HCT116 (cell line): Measurements from ENCODE around the gene ZNFX1. TPM values are rescaled to one million over a fixed set of nuclear protein-coding genes. Genes with fewer than 3 reads are reported as not detected.

Experiments used
- ATAC-seq: fragments of 200-7000 bp; cut with Tn5 transposase; 2 replicates; pipeline ENCODE4 v1.9.1; 2020; ENCODE audit warnings: mild to moderate bottlenecking, moderate library complexity
- BruUV-seq: library from RNA; stranded (reverse); fragments of 400-500 nt; replicated peaks from 2 replicates; lab custom pipeline; 2021; lab: Mats Ljungman, UMichigan
- CTCF ChIA-PET: fragments of 300-600 bp; sonication (Branson Sonifier 250); formaldehyde crosslinking; loops from one replicate; lab custom pipeline; 2021; ENCODE audit warnings: antibody characterized with exemption; lab: Charles Lee
- POLR2A ChIA-PET: fragments of 300-600, 350-600 bp; sonication (Branson Sonifier 250); formaldehyde crosslinking; loops from one replicate; lab custom pipeline; 2021; ENCODE audit warnings: antibody characterized with exemption; lab: Charles Lee
- RAD21 ChIA-PET, 2 experiments: fragments of 300-600 bp; sonication (Branson Sonifier 250); formaldehyde crosslinking; loops; one replicate each; lab custom pipeline; 2023; ENCODE audit warnings: low total read pairs in 2 of 2; ENCODE audit not compliant: uncharacterized antibody in 2 of 2, unreplicated experiment in 2 of 2, low non-redundant PET in 1 of 2; lab: Charles Lee
- DNase-seq: peaks from one replicate; pipeline ENCODE4 v3.0.0-alpha.2; 2010; ENCODE audit warnings: low read depth, low spot score
- H2AFZ ChIP-seq: fragments of 200-600 bp; shearing (Covaris generic), sonication (generic); 2 replicates; pipeline ENCODE4 v1.6.1; 2017; ENCODE audit warnings: low read depth, mixed run types, mixed read lengths, antibody characterized with exemption, low read length; ENCODE audit not compliant: poor library complexity, severe bottlenecking
- H3K27ac ChIP-seq: 2 replicates; pipeline ENCODE4 v1.5.1; 2012; ENCODE audit warnings: low read depth, low read length
- H3K27me3 ChIP-seq: fragments of 200-600 bp; sonication (generic); 2 replicates; pipeline ENCODE4 v1.6.1; 2016; ENCODE audit warnings: mixed run types, low read length, mixed read lengths; ENCODE audit not compliant: insufficient read depth
- H3K36me3 ChIP-seq, 2 experiments: fragments of 200-500 bp in 1 of 2; fragments of 200-600 bp in 1 of 2; sonication (Bioruptor generic) in 1 of 2; sonication (generic) in 1 of 2; 2 replicates each; pipeline versions ENCODE4 v1.5.1 to v1.6.1; 2014 to 2016; ENCODE audit warnings: low read length in 2 of 2, inconsistent platforms in 1 of 2, mixed read lengths in 1 of 2, mixed run types in 1 of 2; ENCODE audit not compliant: insufficient read depth in 2 of 2, control insufficient read depth in 1 of 2
- H3K4me1 ChIP-seq, 2 experiments: fragments of 200-600 bp in 1 of 2; sonication (generic) in 1 of 2; 2 replicates each; pipeline versions ENCODE4 v1.5.1 to v1.6.1; 2012 to 2017; ENCODE audit warnings: low read length in 2 of 2, inconsistent platforms in 1 of 2, mild to moderate bottlenecking in 1 of 2, mixed read lengths in 1 of 2, mixed run types in 1 of 2, moderate library complexity in 1 of 2; ENCODE audit not compliant: insufficient read depth in 2 of 2, control insufficient read depth in 1 of 2
- H3K4me2 ChIP-seq: fragments of 200-600 bp; sonication (generic); 2 replicates; pipeline ENCODE4 v1.6.1; 2017; ENCODE audit warnings: mixed run types, low read length, mixed read lengths
- H3K4me3 ChIP-seq, 2 experiments: fragments of 200-600 bp in 1 of 2; sonication (generic) in 1 of 2; replicated peaks in 1 of 2; 2 replicates each; pipeline ENCODE4 v1.5.1; 2011 to 2016; ENCODE audit warnings: low read length in 2 of 2, control low read depth in 1 of 2, low read depth in 1 of 2, mild to moderate bottlenecking in 1 of 2, mixed read lengths in 1 of 2, mixed run types in 1 of 2
- H3K79me2 ChIP-seq: fragments of 200-600 bp; sonication (generic); 2 replicates; pipeline ENCODE4 v1.6.1; 2017; ENCODE audit warnings: mild to moderate bottlenecking, mixed run types, low read length, moderate library complexity, mixed read lengths; ENCODE audit not compliant: insufficient read depth
- H3K9ac ChIP-seq: fragments of 200-600 bp; sonication (generic); 2 replicates; pipeline ENCODE4 v1.6.1; 2016; ENCODE audit warnings: low read length, mixed read lengths
- H3K9me2 ChIP-seq: fragments of 200-600 bp; sonication (generic), shearing (Covaris generic); 2 replicates; pipeline ENCODE4 v1.6.1; 2017; ENCODE audit warnings: mixed run types, mild to moderate bottlenecking, moderate library complexity; ENCODE audit not compliant: insufficient read depth
- H3K9me3 ChIP-seq, 2 experiments: fragments of 200-500 bp in 1 of 2; fragments of 200-600 bp in 1 of 2; sonication (Bioruptor generic) in 1 of 2; sonication (generic) in 1 of 2; 2 replicates each; pipeline ENCODE4 v1.6.1; 2014 to 2017; ENCODE audit warnings: low read length in 2 of 2, mixed read lengths in 2 of 2, inconsistent platforms in 1 of 2, low read depth in 1 of 2, mild to moderate bottlenecking in 1 of 2, mixed run types in 1 of 2, moderate library complexity in 1 of 2; ENCODE audit not compliant: control insufficient read depth in 1 of 2, insufficient read depth in 1 of 2
- H4K20me1 ChIP-seq: fragments of 200-600 bp; sonication (generic), shearing (Covaris generic); 2 replicates; pipeline ENCODE4 v1.6.1; 2017; ENCODE audit warnings: mixed run types, mild to moderate bottlenecking, moderate library complexity; ENCODE audit not compliant: insufficient read depth
- ATF3 ChIP-seq: IDR thresholded peaks from 2 replicates; pipeline ENCODE4 v1.6.1; 2012
- CBX3 ChIP-seq: IDR thresholded peaks from 2 replicates; pipeline ENCODE4 v1.6.1; 2012; ENCODE audit warnings: low read depth
- CEBPB ChIP-seq: IDR thresholded peaks from 2 replicates; pipeline ENCODE4 v1.6.1; 2012; ENCODE audit warnings: low read depth
- EGR1 ChIP-seq: IDR thresholded peaks from 2 replicates; pipeline ENCODE4 v1.6.1; 2012; ENCODE audit warnings: low read depth
- ELF1 ChIP-seq: IDR thresholded peaks from 2 replicates; pipeline ENCODE4 v1.6.1; 2012; ENCODE audit warnings: low read depth, borderline replicate concordance
- EZH2phosphoT487 ChIP-seq: fragments of 200-600 bp; IDR thresholded peaks from 2 replicates; pipeline ENCODE4 v1.6.1; 2018; ENCODE audit warnings: antibody characterized with exemption, borderline replicate concordance
- FOSL1 ChIP-seq: IDR thresholded peaks from 2 replicates; pipeline ENCODE4 v1.6.1; 2012; ENCODE audit warnings: low read depth
- JUND ChIP-seq: IDR thresholded peaks from 2 replicates; pipeline ENCODE4 v1.6.1; 2012
- POLR2A ChIP-seq: IDR thresholded peaks from 2 replicates; pipeline ENCODE4 v1.7.0; 2011; ENCODE audit warnings: borderline replicate concordance; ENCODE audit not compliant: insufficient read depth, insufficient read length; ENCODE audit errors: extremely low read depth
- POLR2AphosphoS5 ChIP-seq: IDR thresholded peaks from 2 replicates; pipeline ENCODE4 v1.6.1; 2011; ENCODE audit warnings: mild to moderate bottlenecking, low read depth, low read length, moderate library complexity
- SIN3A ChIP-seq: IDR thresholded peaks from 2 replicates; pipeline ENCODE4 v1.6.1; 2012; ENCODE audit warnings: low read depth
- SP1 ChIP-seq: IDR thresholded peaks from 2 replicates; pipeline ENCODE4 v1.6.1; 2012; ENCODE audit warnings: low read depth
- SRF ChIP-seq: IDR thresholded peaks from 2 replicates; pipeline ENCODE4 v1.6.1; 2012; ENCODE audit warnings: low read depth
- TCF7L2 ChIP-seq: IDR thresholded peaks from 2 replicates; pipeline ENCODE4 v1.7.0; 2011; ENCODE audit warnings: borderline replicate concordance, inconsistent platforms; ENCODE audit not compliant: insufficient read depth, insufficient read length; ENCODE audit errors: extremely low read depth
- ZFX ChIP-seq: fragments of 450-650 bp; IDR thresholded peaks from 2 replicates; pipeline ENCODE4 v1.6.1; 2017
- ZNF274 ChIP-seq: fragments of 200-500 bp; sonication (Bioruptor generic); IDR thresholded peaks from 2 replicates; pipeline ENCODE4 v1.6.1; 2014; ENCODE audit warnings: mild to moderate bottlenecking, low read depth, low read length, inconsistent platforms
- intact Hi-C: fragments of 100-400 bp; cut with micrococcal nuclease; formaldehyde crosslinking; loops from 2 replicates; pipeline ENCODE4 v1.10.0; 2022
- total RNA-seq: library from RNA; stranded (reverse); gene quantifications from one replicate; pipeline ENCODE4 v1.2.1, GENCODE V29; 2021; ENCODE audit not compliant: unreplicated experiment
- TF ChIP-seq, protein P1 (sequence below): IDR thresholded peaks from 2 replicates; pipeline ENCODE4 v1.6.1; 2011; ENCODE audit warnings: mild to moderate bottlenecking, low read length, moderate library complexity; ENCODE audit not compliant: insufficient replicate concordance; ENCODE audit errors: extremely low read depth

Gene ZNFX1
- total RNA-seq, 1 experiment from 2014 or later: 24.1 TPM

DNA sequence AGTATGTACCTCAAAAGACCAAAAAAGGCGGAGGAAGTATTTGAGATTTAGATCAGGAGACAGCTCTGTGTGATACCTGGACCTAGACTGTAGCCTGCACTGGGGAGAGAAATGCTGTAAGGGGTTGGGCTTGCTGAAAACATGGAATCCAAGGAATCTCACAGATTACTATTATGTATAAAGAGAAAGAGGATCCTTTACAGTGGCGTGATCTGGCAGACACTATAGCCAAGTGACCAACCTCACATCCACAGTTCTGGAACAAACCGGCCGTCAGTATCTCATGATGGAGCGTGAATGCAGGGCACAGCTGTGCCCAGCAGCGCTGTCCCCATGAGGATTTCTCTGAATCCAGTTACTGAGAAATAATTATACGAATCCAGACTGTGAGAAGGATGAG is 46.4 kb downstream of the ZNFX1 start (continued):
- TF ChIP-seq POLR2AphosphoS5 (no peak), ATF3 (no peak), JUND (no peak), SRF (no peak), ZNF274 (no peak), SIN3A (no peak), FOSL1 (no peak)

- no peak overlapping the region for H2AFZ ChIP-seq
- POLR2A ChIA-PET: no interaction called here
- RAD21 ChIA-PET: no interaction called here
- no peaks in the 10 kb centered on the region for H3K4me1 ChIP-seq
- peaks cover 51 to 55% of the 10 kb centered on the region in 2 experiments for H3K36me3 ChIP-seq
- TF ChIP-seq ZNF274: no peak
- TF ChIP-seq FOSL1: no peak
- no peak for TF ChIP-seq SIN3A
- TF ChIP-seq CBX3: no peak
- TF ChIP-seq SRF: no peak
- no peak for TF ChIP-seq EGR1
- no peak for TF ChIP-seq POLR2A
- TF ChIP-seq ZFX: no peak
- TF ChIP-seq CEBPB: no peak
- TF ChIP-seq JUND: no peak
- TF ChIP-seq POLR2AphosphoS5: no peak
- TF ChIP-seq, protein P1, sequence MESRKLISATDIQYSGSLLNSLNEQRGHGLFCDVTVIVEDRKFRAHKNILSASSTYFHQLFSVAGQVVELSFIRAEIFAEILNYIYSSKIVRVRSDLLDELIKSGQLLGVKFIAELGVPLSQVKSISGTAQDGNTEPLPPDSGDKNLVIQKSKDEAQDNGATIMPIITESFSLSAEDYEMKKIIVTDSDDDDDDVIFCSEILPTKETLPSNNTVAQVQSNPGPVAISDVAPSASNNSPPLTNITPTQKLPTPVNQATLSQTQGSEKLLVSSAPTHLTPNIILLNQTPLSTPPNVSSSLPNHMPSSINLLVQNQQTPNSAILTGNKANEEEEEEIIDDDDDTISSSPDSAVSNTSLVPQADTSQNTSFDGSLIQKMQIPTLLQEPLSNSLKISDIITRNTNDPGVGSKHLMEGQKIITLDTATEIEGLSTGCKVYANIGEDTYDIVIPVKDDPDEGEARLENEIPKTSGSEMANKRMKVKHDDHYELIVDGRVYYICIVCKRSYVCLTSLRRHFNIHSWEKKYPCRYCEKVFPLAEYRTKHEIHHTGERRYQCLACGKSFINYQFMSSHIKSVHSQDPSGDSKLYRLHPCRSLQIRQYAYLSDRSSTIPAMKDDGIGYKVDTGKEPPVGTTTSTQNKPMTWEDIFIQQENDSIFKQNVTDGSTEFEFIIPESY: no peak
- no peak for TF ChIP-seq SP1
- no peak for TF ChIP-seq ATF3
- TF ChIP-seq ELF1: no peak
- TF ChIP-seq EZH2phosphoT487: no peak
- TF ChIP-seq TCF7L2: no peak
- TF ChIP-seq, all 23 proteins: peak for 0
- no peak overlapping the region for H3K4me2 ChIP-seq
- peaks cover 3% of the 10 kb centered on the region; the same call in 1 of the 2 replicates for H3K79me2 ChIP-seq
- no TSS peak for BruUV-seq
- DNase-seq (no peak), ATAC-seq (no peak)
- H3K27ac ChIP-seq: no peak overlapping the region
- H3K27me3 ChIP-seq: no peaks in the 10 kb centered on the region
- H4K20me1 ChIP-seq: no peaks in the 10 kb centered on the region
- CTCF ChIA-PET: interaction anchor here (0.9 kb wide), 1 partner anchor 13 kb away, joined by 3 read pairs; no protein-coding TSS in a partner anchor
- no peaks in the 10 kb centered on the region for H3K9me2 ChIP-seq
- no peak overlapping the region for H3K4me3 ChIP-seq
- H3K9ac ChIP-seq: no peak overlapping the region
- intact Hi-C loops: no loop called here
- H3K9me3 ChIP-seq: no peaks in the 10 kb centered on the region
These were observed 47.2 kb downstream of the ZNFX1 start for GRCh38 chr20:49230561-49231133.
